Uterus (tissue), 4 donors: Measurements from ENCODE around the gene RRAS. TPM values are rescaled to one million over a fixed set of nuclear protein-coding genes. Genes with fewer than 3 reads are reported as not detected.
A peak's percentile ranks its signal among the peaks of the same experiment; 100 is the strongest.

ENCODE experiments used
- DNase-seq, 2 donors: peaks; one replicate each; pipeline ENCODE4 v3.0.0-alpha.2; 2019 to 2020
- H3K27ac ChIP-seq, 2 donors: fragments of 200-600 bp; sonication (generic); 1 replicate in 1 of 2; 2 replicates in 1 of 2; pipeline ENCODE4 v1.5.1; 2016 to 2018
- H3K27me3 ChIP-seq, 2 donors: fragments of 200-600 bp; sonication (generic); one replicate each; pipeline ENCODE4 v1.5.1; 2018 to 2019; ENCODE audit warnings: control low read depth in 1 of 2
- H3K36me3 ChIP-seq, 2 donors: fragments of 200-600 bp; sonication (generic); one replicate each; pipeline ENCODE4 v1.5.1; 2019; ENCODE audit warnings: control low read depth in 1 of 2
- H3K4me1 ChIP-seq, 2 donors: fragments of 200-600 bp; sonication (generic); one replicate each; pipeline ENCODE4 v1.5.1; 2018 to 2019; ENCODE audit warnings: control low read depth in 1 of 2
- H3K4me3 ChIP-seq, 2 donors: fragments of 200-600 bp; sonication (generic); 1 replicate in 1 of 2; 2 replicates in 1 of 2; pipeline ENCODE4 v1.5.1; 2018 to 2019; ENCODE audit warnings: mild to moderate bottlenecking in 1 of 2
- H3K9me3 ChIP-seq, 2 donors: fragments of 200-600 bp; sonication (generic); one replicate each; pipeline ENCODE4 v1.5.1; 2019; ENCODE audit warnings: control low read depth in 1 of 2
- POLR2A ChIP-seq, 2 donors: fragments of 450-650 bp; IDR thresholded peaks; one replicate each; pipeline ENCODE4 v1.6.1; 2016; ENCODE audit warnings: antibody characterized with exemption in 2 of 2, mild to moderate bottlenecking in 1 of 2, moderate library complexity in 1 of 2
- intact Hi-C: fragments of 100-400 bp; cut with DNase I; formaldehyde crosslinking; loops from one replicate; pipeline ENCODE4 v1.15.1; 2023; ENCODE audit warnings: low total_unique reads
- total RNA-seq, 4 donors: library from RNA; depleted of rRNA in 3 of 4; stranded (reverse); fragments of >200 nt in 3 of 4; gene quantifications; one replicate each; pipeline versions ENCODE4 v1.1.0 to v1.2.4, GENCODE V29; 2014 to 2023
- TF ChIP-seq, protein P1 (sequence below), 4 experiments: fragments of 200-600 bp in 2 of 4; fragments of 450-650 bp in 2 of 4; sonication (generic) in 2 of 4; IDR thresholded peaks; one replicate each; pipeline ENCODE4 v1.5.1; 2016 to 2019; ENCODE audit warnings: antibody characterized with exemption in 4 of 4, mild to moderate bottlenecking in 2 of 4, moderate library complexity in 1 of 4
- donor health status: DM: yes; HTN: yes; CAD: no.

RRAS gene
- total RNA-seq, 4 donors from 2014 or later = 17.1 to 106 (median 47.7) TPM

DNA sequence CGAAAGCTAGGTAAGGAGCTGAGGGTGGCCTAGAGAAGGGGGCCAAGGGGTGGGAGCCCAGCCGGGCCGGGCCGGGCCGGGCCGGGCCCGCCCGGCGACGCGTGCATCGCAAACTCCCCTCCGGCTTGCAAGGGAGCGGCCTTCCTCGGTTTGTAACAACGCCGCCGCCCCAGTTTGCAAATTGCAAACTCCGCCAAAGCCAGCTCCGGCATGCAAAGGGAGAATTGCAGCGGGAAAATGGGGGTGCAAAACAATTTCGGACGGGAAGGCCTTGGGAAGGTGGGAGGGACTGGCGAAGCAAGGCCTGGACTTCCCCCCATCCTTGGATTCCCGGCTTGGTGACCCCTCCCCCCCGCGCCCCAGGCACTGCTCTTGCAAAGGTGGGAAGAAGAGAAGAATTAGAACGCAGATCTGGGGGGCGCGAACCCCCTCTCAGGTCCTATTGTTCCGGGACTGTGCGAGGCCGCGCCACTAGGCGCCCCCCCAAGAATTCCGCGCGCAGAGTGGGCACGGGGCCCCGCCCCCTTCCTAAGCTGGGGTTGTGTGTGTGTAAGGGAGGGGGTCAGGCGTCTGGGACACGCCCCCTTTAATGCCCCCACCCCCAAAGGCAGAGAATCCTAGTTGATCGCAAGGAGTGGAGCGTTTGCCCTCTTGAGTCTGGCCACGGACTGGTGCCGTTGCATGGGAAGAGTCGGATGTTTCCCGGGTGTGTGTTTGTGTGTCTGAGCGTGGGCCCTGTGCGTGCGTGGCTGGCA, 48.0 kb downstream of the RRAS start:
- H3K27me3 ChIP-seq = no peaks in the 10 kb centered on the region
- no peaks in the 10 kb centered on the region for H3K36me3 ChIP-seq
- H3K27ac ChIP-seq = peak overlapping the region; percentile 91 to 94
- peak overlapping the region; percentile 71 to 94 for H3K4me3 ChIP-seq
- intact Hi-C loops = no loop called here
- TF ChIP-seq, protein P1, sequence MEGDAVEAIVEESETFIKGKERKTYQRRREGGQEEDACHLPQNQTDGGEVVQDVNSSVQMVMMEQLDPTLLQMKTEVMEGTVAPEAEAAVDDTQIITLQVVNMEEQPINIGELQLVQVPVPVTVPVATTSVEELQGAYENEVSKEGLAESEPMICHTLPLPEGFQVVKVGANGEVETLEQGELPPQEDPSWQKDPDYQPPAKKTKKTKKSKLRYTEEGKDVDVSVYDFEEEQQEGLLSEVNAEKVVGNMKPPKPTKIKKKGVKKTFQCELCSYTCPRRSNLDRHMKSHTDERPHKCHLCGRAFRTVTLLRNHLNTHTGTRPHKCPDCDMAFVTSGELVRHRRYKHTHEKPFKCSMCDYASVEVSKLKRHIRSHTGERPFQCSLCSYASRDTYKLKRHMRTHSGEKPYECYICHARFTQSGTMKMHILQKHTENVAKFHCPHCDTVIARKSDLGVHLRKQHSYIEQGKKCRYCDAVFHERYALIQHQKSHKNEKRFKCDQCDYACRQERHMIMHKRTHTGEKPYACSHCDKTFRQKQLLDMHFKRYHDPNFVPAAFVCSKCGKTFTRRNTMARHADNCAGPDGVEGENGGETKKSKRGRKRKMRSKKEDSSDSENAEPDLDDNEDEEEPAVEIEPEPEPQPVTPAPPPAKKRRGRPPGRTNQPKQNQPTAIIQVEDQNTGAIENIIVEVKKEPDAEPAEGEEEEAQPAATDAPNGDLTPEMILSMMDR (IDR thresholded peaks at IDR 0.05) = no peak
- peak in 1 of 2 donors; percentile 11 for TF ChIP-seq POLR2A (IDR thresholded peaks at IDR 0.05)
- H3K9me3 ChIP-seq = no peaks in the 10 kb centered on the region
- peak; percentile 51 to 55 for DNase-seq
- peaks cover 0 to 9% of the 10 kb centered on the region in 2 donors for H3K4me1 ChIP-seq

DNA sequence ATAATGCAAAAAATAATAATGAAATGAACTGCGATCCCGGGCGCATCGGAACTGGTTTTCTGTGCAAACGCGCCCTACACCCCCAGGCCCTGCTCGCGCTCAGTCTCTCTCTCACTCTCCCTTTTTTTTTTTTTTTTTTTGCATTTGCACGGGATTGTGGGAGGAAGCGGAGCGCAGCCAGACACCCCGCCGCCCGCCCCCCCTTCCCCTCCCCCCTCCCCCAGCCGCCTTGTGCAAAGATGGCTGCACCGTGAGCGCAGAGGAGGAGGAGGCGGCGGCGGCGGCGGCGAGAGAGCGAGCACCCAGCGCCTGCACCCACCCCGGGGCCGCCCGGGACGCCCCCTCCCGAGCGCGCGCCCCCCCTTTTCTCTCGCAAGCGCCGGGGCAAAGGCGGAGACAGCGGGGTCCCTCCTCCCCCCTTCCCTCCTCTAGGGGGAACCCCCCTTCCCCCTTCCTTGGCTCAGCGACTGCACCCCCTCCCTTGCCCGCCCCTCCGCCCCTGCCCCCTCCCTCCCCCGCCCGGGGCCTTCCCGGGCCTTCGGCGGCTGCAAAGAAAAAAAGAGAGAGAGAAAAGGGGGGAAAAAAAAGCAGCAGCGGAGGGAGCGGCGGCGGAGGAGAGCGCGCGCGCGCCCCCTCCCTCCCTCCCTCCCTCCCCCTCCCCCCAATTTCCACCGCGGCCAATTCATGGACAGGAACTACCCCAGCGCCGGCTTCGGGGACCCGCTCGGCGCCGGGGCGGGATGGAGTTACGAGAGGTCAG, 48.8 kb downstream of the RRAS start, which contains the start of gene PRR12:
PRR12 (plus strand) TSS at position 212 of the 760 bp plus-strand sequence; CDS start at position 685, 473 bp downstream.
- Histone ChIP-seq H3K27me3 (no peaks in the 10 kb centered on the region), H3K4me3 (peak within 1 kb of the TSS; percentile 71 to 94), H3K36me3 (no peaks in the 10 kb centered on the region), H3K9me3 (no peaks in the 10 kb centered on the region), H3K4me1 (peaks cover 0 to 9% of the 10 kb centered on the region in 2 donors), H3K27ac (peak within 1 kb of the TSS; percentile 91 to 94)
- TF ChIP-seq, protein P1 (IDR thresholded peaks at IDR 0.05) = no peak
- peak in 1 of 2 donors; percentile 26 for TF ChIP-seq POLR2A (IDR thresholded peaks at IDR 0.05)
- peak; percentile 72 to 75 for DNase-seq
- intact Hi-C loops = no loop called here

DNA sequence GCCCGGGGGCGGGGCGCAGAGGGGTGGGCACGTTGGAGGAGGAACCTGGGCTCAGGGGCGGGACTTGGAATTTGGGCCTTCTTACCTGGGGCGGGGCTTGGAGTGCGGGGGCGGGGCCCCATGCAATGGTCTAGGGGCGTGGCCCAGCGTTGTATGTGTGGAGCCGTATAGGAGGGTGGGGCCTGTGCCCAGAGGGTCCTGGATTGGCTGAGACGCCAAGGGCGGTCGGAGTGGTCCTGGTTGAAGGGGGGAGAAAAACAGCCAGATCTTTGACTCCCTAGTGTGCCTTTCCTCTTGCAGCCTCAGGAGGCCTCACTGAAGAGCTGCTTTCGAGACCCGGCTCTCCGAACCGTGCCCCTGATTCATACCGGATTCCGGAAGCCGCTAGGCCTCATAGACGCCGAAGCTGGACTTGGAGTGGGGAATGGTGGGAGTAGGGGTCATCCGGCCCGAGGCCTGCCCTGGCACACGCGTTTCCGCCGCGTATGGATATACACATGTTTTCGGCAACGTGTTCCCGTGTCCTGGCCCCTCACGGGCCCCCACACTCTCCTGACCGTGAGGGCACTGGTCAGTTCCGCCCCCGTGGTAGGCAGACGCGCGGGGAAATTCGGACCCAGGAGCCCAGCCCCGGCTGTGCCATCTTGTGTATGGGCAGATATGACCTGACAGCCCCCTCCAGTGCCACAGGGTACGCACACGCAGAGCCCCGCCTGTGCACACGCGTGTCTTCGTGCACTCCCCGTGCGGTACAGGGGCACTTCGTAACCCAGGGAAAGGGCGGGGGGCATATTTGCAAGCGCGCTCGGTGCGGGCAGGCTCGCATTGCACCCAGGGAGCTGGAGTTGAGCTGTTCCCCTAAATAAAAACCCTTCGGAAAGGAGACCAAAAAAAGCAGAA, 49.6 kb downstream of the RRAS start:
- peak; percentile 93 to 95 for DNase-seq
- intact Hi-C loops = no loop called here

GRCh38 chr19:49589502-49589905, 50.4 kb downstream of the RRAS start:
- TF ChIP-seq, protein P1 (IDR thresholded peaks at IDR 0.05) = no peak
- no peak for TF ChIP-seq POLR2A (IDR thresholded peaks at IDR 0.05)
- H3K27me3 ChIP-seq = no peaks in the 10 kb centered on the region
- no peaks in the 10 kb centered on the region for H3K36me3 ChIP-seq
- peak overlapping the region; percentile 91 to 94 for H3K27ac ChIP-seq
- DNase-seq = no peak
- H3K4me1 ChIP-seq = peaks cover 0 to 9% of the 10 kb centered on the region in 2 donors
- intact Hi-C loops = no loop called here
- peak overlapping the region in 1 of 2 donors; percentile 94 for H3K4me3 ChIP-seq
- no peaks in the 10 kb centered on the region for H3K9me3 ChIP-seq

More for the DNA sequence above, 49.6 kb downstream of the RRAS start:
- peak overlapping the region; percentile 91 to 94 for H3K27ac ChIP-seq
- H3K9me3 ChIP-seq = no peaks in the 10 kb centered on the region
- TF ChIP-seq, protein P1 (IDR thresholded peaks at IDR 0.05) = peak in 1 of 4 experiments; percentile 31
- peak; percentile 47 to 68 for TF ChIP-seq POLR2A (IDR thresholded peaks at IDR 0.05)
- peaks cover 0 to 9% of the 10 kb centered on the region in 2 donors for H3K4me1 ChIP-seq
- no peaks in the 10 kb centered on the region for H3K36me3 ChIP-seq
- no peaks in the 10 kb centered on the region for H3K27me3 ChIP-seq
- peak overlapping the region; percentile 71 to 94 for H3K4me3 ChIP-seq
